Left lobe of liver (tissue), 2 donors: ENCODE results near the gene POLD1. TPM values are rescaled to one million over a fixed set of nuclear protein-coding genes. Genes with fewer than 3 reads are reported as not detected.
"Not testable (repeated sequence)": the region's sequence is repeated elsewhere in the genome, so short reads cannot be mapped to it uniquely, and the experiment has no call there.

Experiments
- ATAC-seq: fragments of 200-7000 bp; cut with Tn5 transposase; one replicate; pipeline ENCODE4 v1.9.1; 2020; ENCODE audit warnings: mild to moderate bottlenecking, moderate library complexity
- DNase-seq: peaks from one replicate; pipeline ENCODE4 v3.0.0-alpha.2; 2020; ENCODE audit warnings: low spot score
- total RNA-seq: library from RNA; stranded (reverse); gene quantifications from one replicate; pipeline ENCODE4 v1.2.1, GENCODE V29; 2021
- donor health status: DM: no; HTN: no; CAD: no; lungs with moderate emphysema.
- donor health status: DM: no; HTN: yes; CAD: no.

The POLD1 gene
- total RNA-seq, result 8.2 TPM

DNA sequence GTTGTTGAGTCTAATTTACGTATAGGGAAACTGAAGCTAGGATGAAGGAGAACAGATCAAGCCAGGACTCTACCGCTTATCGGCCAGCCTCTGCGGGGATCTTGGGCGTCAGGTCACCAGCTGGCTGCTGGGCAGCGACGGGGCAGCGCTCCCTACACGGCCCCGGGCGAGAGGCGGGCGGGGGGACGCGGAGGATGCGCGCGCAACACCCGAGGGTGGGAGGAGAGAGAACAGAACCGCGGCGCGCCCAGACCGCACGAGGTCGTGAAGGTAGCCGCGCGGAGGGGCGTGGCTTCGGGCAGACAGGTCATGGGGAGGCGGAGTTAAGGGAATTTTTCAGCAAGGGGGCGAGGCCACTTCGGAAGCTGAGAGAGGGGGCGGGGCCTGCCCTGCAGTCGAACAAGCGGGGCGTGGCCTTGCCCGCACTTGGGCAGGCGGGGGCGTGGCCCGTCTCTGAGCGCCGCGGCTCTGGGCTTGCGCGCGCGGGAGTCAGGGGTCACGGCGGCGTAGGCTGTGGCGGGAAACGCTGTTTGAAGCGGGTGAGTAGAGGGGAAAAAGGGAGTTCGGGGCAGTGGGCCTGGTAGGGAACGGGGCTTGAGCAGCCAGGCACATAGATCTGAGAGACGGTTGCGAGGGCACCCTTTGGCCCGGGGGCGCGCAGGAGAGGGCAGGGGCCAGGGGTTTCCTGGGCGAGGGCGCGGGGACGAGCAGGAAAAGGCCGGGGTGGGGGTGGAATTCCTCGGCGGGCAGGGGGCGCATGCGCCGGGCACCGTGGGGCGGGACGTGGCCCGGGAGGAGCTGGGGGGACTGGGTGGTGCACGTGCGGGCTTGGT is at the start of gene POLD1:
Gene POLD1, plus strand, starts transcription at position 496 of the 833 bp plus-strand sequence. CDS start 14,505 bp downstream, outside the sequence.
- ATAC-seq, result peak; percentile 96
- DNase-seq, result peak; percentile 99

DNA sequence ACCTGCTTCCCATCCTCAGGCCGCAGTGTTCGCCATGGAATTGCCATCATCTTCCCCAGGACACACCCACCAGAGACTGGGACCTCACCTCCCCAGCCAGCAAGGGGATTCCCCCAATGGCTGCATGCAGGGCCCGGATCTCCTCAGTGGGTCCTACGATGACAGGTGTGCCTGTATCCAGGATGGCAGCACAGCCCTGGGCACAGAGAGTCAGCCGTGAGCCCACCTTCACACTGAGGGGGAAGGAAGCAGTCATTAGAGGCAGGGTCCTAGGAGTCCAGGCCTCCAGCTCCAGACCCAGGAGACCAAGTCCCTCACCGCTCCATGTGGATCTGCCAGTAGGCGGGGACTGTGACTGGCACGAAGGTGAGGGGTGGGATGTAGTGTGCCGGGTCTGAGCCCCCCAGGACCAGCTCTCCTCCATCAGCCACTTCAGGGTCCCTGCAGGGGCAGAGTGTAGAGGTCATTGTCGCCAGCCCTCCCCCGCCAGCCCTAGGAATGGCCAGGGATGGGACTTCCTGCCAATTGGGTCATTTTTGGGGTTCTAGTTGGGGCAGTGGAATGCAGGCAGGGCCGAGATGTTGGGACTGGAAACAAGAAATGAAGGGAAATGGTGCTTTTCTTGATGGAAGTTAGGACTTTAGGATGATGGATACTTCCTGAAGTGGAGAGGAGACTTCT is 49.3 kb upstream of the POLD1 start:
- DNase-seq (no peak), ATAC-seq (no peak)

- DNase-seq, result not testable (repeated sequence)
Measured at GRCh38 chr19:50337031-50337430, 47.1 kb upstream of the POLD1 start.

GRCh38 chr19:50340331-50340730 is 43.8 kb upstream of the POLD1 start:
- ATAC-seq, result no peak
- no peak for DNase-seq

More at GRCh38 chr19:50337031-50337430, 47.1 kb upstream of the POLD1 start:
- ATAC-seq, result not testable (repeated sequence)

GRCh38 chr19:50341091-50341564 is 43.0 kb upstream of the POLD1 start:
- no peak for DNase-seq
- peak; percentile 53 for ATAC-seq

- no peak for DNase-seq
- ATAC-seq, result peak; percentile 37
Measured at GRCh38 chr19:50344661-50345318, 39.4 kb upstream of the POLD1 start.

DNA sequence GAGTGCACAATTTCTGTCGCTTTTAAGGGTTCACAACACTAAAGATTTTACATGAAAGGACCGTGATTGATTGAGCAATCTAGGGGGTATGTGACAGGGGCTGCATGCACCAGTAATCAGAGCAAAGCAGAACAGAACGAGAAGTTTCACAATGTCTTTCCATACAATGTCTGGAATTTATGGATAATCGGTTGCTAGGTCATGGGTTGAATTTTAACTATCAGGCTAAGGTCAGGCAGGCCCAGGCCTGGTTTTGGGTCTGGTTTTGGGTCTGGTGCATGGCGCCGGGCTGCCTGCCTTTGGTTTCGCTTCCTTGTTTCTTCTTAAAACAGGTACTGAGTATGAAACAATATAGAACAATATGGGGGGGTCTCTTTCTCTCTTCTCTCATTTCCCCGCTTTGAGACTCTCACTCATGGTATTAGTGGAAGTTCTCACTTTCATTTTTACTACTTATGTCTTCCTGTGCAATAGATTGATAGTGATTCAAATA is 37.0 kb upstream of the POLD1 start:
- DNase-seq, result not testable (repeated sequence)

DNA sequence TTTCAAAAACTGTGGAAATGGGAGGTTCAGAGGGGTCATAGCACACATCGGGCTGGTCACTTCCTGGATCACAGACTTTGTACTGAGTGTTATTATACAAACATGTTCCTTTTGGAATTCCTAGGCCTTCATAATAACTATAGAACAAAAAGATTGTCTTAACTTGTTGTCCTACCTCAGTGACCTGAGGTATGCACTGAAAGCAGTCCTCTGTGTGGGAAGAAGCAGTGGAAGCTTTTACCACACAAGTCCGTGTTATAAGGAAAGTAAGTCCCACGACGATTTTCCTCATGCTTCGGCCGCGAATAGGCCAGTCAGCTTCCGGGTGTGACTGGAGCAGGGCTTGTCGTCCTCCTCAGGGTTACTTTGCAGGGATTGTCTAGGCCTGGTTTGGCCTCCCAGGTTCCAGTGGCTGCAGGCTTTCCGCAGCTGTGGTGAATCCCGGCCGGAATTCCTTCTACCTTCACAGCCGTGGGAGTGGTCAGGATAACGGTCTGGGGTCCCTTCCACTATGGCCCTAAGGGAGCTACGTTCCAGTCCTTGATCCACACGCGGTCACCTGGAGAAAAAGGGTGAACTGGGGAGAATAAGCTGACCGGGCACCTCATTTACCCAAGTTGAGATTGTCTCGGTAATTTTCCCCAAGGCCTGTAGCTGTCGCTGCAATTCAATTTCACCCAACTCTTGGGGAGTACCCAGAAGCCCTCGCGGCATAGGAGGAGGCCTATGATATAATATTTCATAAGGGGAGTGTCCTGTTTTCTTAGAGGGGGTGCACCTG is 34.7 kb upstream of the POLD1 start:
- no peak for DNase-seq
- ATAC-seq, result no peak

More for the DNA sequence above, 37.0 kb upstream of the POLD1 start:
- not testable (repeated sequence) for ATAC-seq

DNA sequence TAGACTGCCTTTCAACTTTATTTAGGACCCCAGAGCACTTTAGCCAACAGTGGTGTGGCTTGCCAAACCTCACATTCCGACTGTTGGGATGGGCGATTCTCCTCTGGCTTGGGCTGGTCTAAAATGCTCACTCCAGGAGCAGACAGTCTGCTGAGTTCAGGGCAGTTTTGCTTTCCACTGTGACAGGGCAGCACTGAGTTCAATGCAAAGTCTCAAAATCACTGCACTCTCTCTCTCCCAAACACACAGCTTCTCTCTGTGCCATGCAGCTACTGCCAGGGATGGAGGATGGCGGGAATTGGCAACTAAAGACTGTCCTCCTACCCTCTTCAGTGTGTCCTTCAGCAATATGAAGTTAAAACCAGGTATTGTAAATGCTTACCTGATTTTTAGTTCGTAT is 31.9 kb upstream of the POLD1 start:
- ATAC-seq (peak; percentile 82), DNase-seq (no peak)

GRCh38 chr19:50353487-50353880 is 30.7 kb upstream of the POLD1 start:
- not testable (repeated sequence) for ATAC-seq, DNase-seq

DNA sequence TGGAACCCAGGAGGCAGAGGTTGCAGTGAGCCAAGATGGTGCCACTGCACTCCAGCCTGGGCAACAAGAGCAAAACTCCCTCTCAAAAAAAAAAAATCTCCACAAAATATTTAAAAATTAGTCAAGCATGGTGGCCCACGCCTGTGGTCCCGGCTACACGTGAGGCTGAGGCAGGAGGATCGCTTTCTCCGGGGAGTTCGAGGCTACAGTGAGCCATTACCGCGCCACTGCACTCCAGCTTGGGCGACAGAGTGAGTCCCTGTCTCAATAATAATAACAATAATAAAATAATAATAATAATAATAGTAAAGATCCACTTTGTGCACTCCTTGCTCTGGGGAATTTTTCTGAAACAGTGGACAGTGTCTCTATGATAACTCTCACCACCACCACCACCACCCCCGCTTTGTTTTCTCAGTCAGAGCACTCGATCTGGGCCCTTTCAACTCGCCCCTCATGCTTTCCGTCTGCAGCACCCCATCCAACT is 27.4 kb upstream of the POLD1 start:
- ATAC-seq, result no peak
- DNase-seq, result no peak

DNA sequence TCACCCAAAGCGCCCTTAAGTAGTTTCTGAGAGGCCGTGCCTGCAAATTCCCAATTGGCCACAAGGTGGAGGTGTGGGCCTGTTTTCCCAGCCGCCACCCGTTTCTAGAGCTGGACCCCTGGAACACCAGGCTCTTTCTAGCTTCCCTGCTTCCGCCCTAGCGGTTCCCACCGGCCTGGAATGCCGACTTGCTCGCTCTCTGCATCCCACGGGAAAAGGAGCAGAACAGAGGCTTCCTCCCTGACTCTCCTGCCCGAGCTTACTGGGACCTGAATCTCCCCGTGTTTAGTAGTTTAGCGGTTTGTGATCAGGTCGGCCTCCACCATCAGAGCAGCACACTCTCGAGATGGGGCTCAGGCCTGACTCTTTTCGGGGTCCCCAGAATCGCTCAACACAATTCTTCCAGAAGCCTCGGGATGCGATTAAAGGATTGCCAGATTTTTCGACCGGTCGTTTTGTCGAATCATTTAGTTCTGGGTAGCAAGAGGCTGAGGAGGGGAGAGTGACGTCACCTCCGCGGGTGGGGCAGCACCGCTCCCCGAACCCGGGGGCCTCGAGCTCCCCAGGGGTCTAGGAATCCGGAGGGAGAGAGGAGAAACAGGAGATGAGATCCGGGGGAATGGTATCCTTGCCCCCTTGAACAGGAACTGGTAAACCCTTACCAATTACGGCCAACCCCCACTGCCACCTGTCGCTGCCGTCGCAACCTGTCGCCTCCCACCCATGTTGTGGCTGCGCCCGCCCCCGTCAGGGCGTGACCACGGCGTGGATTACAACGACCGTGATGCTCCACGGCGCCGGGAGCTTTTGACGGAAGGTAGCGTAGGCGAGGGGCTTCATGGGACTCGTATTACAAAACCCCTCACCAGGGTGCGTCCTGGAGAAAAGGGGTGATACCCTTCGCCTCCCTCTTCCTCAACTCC is 26.7 kb upstream of the POLD1 start:
- ATAC-seq (peak; percentile 84), DNase-seq (peak; percentile 75)

- ATAC-seq, result peak; percentile 50
Measured at GRCh38 chr19:50358483-50359327, 25.4 kb upstream of the POLD1 start.

DNA sequence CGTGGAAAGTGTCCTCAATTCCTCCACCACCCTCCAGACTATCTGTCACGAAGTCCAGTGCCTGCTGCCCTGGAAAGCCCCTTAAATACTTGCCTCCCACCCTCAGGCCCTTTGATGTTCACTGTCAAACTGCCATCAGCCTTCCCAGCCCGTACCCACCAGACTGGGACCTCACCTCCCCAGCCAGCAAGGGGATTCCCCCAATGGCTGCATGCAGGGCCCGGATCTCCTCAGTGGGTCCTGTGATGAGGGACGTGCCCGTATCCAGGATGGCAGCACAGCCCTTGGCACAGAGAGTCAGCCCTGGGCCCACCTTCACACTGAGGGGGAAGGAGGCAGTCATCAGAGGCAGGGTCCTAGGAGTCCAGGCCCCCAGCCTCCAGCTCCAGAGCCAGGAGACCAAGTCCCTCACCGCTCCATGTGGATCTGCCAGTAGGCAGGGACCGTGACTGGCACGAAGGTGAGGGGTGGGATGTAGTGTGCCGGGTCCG is 24.8 kb upstream of the POLD1 start:
- ATAC-seq, result no peak
- DNase-seq, result no peak

More at GRCh38 chr19:50358483-50359327, 25.4 kb upstream of the POLD1 start:
- peak; percentile 71 for DNase-seq

DNA sequence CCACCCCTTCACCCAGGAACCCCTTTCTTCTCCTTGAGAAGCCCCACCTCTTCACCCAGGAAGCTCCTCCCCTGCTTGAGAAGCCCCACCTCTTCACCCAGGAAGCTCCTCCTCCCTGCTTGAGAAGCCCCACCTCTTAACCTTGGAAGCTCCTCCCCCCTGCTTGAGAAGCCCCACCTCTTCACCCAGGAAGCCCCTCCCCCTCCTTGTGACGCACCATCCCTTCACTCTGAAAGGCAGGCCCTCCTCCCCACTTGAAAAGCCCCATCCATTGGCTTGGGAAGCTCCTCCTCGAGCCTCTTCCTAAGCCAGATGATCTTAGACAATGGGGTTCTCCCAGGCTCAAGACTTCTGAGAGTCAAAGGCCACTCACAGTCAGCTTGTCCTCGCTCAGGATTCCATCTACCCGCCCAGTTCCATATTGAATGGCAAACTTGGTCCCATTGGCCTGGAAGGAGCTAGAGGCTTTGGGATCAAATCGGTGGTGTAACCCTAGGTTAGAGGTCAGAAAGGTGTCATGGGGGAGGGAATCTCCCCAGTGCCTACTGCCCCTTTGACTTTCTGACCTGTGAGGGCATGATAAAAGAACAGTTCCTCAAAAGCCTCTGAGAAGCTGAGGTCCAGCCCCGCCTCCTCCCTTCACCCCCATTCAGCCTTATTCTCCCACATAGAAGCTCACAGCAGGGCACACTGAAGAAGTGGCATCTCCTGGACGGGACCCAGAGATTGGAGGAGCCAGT is 22.7 kb upstream of the POLD1 start:
- DNase-seq, result no peak
- ATAC-seq, result no peak

GRCh38 chr19:50362030-50362412 is 22.1 kb upstream of the POLD1 start:
- DNase-seq, result no peak
- ATAC-seq, result no peak
